Tibial nerve (tissue), 4 donors: ENCODE measurements around the gene PDZRN3.

Experiments
- EP300 ChIP-seq, 2 donors: sonication (generic); formaldehyde crosslinking; IDR thresholded peaks; one replicate each; pipeline ENCODE4 v1.6.1; 2017; ENCODE audit warnings: antibody characterized with exemption in 2 of 2, mild to moderate bottlenecking in 1 of 2
- TF ChIP-seq, protein P1 (sequence below), 5 experiments: fragments of 200-600 bp in 3 of 5; fragments of 450-650 bp in 2 of 5; sonication (generic) in 3 of 5; IDR thresholded peaks; one replicate each; pipeline ENCODE4 v1.5.1; 2016 to 2019; ENCODE audit warnings: antibody characterized with exemption in 5 of 5, mild to moderate bottlenecking in 3 of 5, moderate library complexity in 2 of 5

DNA sequence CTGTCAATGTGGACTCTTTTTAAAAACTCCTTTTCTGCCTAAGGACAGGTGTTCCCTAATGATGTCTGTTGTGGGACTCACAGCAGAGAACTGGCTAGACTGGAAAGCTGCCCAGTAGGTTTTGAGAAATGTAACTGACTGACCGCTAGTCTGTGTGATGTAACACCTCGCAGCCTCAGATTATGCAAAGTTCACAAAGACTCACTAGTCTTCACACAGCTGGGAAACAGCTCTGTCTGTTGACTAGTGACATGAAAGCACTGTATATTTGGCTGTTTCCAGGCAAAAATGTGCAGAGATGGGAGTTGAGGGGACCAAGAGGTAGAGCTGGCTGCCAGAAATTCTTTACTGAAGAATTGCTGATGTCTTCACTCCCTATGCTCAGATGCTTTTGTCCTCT, 10.3 kb downstream of the PDZRN3 start:
- TF ChIP-seq, protein P1, sequence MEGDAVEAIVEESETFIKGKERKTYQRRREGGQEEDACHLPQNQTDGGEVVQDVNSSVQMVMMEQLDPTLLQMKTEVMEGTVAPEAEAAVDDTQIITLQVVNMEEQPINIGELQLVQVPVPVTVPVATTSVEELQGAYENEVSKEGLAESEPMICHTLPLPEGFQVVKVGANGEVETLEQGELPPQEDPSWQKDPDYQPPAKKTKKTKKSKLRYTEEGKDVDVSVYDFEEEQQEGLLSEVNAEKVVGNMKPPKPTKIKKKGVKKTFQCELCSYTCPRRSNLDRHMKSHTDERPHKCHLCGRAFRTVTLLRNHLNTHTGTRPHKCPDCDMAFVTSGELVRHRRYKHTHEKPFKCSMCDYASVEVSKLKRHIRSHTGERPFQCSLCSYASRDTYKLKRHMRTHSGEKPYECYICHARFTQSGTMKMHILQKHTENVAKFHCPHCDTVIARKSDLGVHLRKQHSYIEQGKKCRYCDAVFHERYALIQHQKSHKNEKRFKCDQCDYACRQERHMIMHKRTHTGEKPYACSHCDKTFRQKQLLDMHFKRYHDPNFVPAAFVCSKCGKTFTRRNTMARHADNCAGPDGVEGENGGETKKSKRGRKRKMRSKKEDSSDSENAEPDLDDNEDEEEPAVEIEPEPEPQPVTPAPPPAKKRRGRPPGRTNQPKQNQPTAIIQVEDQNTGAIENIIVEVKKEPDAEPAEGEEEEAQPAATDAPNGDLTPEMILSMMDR (IDR thresholded peaks at IDR 0.05) = peak in 2 of 5 experiments; percentile 24 to 26
- TF ChIP-seq EP300 (IDR thresholded peaks at IDR 0.05) = peak in 1 of 2 donors; percentile 69
